ENCODE data around the gene CMC4.

The CMC4 gene, protein sequence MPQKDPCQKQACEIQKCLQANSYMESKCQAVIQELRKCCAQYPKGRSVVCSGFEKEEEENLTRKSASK

DNA sequence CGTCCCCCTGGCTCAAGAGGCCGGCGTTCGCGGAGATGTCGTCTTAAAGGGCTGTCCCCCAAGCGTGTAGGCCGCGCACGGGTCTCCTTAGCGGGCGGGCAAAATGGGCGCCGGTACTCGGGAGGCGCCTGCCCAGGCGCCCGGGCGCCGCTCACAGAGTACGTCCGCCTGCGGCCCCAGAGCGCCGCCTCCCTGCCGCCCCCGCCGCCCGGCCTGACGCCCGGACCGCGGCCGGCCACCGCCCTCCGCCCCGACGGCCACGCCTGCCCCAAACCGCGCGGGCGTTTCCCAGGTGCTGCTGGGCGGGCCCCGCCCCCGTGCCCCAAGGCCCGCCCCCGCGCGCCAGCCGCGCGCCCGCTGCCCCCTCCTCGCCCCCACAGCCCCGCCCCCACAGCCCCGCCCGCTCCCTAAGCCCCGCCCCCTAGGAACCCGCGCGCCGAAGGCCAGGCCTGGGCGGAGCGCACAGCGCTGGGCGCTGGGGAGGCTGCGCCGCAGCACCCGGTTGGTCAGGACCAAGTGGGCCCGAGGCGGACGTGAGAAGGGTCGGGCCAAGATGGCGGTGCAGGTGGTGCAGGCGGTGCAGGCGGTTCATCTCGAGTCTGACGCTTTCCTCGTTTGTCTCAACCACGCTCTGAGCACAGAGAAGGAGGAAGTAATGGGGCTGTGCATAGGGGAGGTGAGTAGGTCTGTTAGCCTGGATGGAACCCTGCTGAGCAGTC, at the start of gene CMC4, which contains the start of the genes BRCC3 and MTCP1:
Gene CMC4 (minus strand): TSS at position 162 of the 719 bp plus-strand sequence. CDS start 7,113 bp downstream, outside the sequence.
Gene BRCC3 (plus strand): TSS at position 534 of the 719 bp plus-strand sequence. CDS start 20 bp downstream, at position 554.
Gene MTCP1 (minus strand): TSS at position 162 of the 719 bp plus-strand sequence. CDS start 5,126 bp downstream, outside the sequence.
- DNase-seq (ENCODE audit: low read depth, low spot score): peak; percentile 44

DNA sequence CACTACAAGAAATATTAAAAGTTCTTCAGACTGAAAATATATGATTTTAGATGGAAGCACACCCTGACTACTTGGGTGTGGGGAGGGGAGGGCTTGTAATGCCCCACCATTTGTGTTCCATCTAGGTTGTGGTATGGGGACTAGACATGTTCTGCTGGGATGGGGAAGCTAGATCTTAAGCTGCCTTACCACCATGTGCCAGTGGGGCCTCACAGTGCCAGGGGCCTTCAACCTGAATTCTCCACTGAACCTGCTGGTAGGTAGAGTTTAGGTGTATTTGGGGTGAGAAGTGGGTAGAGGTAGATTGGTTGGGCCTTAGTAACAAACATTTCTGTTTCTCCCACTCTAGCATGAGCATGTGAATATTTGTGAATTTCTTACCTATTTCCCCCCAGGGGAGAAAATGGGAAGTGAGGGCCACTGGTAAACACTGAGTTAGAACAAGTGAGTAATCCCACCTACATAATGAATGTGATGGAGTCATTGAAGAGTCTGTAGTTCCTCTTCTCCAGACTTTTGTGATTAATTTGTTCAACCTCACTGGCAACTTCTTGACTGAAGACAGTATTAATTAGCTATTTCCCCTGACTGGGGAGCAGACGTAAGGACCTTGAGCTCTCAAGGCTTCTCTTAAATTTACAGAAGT, 44.4 kb upstream of the CMC4 start:
- no peak for DNase-seq (ENCODE audit: low read depth, low spot score)

DNA sequence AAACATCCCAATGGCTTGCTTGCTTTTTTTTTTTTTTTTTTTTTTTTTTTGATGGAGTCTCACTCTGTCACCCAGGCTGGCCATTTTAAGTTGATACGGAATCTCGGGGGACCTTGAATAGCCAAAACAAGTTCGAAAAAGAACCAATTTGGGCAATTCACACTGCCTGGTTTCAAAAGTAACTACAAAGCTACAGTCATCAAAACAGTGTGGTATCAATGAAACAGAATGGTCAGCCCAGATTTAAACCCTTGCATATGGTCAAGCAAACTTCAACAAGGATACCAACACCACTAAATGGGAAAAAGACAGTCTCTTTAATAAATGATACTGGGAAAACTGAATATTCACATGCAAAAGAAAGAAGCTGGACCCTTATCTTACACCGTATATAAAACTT, 42.2 kb upstream of the CMC4 start:
- DNase-seq (ENCODE audit: low read depth, low spot score): no peak

DNA sequence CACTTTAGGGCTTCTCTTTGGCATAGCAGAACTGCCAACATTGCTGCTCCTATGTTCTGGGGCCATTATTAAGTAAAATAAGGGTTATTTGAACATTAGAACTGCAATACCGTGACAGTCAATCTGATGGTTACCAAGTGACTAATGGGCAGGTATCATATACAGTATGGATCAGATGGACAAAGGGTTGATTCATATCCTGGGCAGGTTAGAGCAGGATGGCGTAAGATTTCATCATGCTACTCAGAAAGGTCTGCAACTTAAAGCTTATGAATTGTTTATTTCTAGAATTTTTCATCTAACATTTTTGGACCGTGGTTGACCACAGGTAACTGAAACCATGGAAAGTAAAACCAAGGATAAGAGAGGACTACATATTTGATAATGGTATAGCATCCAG, 41.2 kb upstream of the CMC4 start:
- no peak for DNase-seq (ENCODE audit: low read depth, low spot score)

DNA sequence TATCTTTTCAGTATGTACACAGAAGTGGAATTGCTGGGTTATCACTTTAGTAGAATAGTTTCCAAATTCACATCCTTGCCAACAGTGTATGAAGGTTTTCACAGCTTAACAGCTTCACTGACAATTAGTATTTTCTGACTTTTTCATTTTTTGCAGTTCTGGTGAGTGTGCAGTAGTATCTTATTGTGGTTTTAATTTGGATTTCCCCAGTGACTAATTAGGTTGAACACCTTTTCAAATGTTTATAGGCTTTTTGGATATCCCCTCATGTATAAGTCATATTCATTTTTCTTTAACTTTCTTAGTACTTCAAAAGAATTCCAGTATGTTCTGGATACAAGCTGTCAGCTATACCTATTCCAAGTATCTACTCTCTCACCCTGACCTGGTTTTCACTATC, 37.5 kb upstream of the CMC4 start:
- no peak for DNase-seq (ENCODE audit: low read depth, low spot score)

DNA sequence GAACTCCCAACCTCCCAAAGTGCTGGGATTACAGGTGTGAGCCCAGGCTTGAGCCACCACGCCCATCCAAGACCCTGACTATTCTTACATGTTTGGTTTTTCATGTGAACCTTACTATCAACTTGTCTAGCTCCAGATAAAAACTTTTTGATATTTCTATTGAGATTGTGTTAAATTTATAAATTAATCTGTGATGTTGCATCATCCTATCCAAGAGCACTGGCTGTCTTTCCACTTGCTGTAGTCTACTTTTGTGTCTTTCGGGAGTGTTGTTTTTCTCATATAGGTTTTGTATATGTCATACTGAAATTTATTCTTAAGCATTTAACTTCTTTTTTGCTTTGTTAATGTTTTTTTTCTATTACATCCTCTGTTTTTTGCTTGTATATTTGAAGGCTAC, 35.0 kb upstream of the CMC4 start:
- no peak for DNase-seq (ENCODE audit: low read depth, low spot score)

DNA sequence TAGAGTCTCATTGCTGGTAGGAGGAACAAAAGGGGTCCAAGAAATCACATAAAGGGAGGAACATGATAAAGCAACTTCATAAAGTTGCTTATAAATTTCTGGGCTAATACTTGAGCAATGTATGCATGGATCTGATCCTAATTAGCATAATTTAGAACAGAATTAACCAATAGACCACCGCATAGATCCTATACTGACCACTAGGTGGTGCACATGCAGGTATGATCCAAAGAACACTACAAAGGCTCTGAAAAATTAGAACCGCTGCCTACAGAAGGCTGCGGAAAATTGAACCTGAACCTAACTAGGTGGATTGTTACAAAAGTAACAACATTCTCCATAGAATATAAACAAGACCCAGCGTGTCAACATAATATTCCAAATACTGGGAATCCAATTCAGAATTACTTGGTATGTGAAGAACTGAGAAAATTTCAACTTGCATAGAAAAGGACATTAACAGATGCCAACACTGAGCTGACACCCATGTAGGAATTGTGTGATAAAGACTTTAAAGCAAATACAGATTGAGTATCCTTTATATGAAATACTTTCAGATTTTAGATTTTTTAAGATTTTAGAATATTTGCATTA, 23.6 kb upstream of the CMC4 start:
- DNase-seq (ENCODE audit: low read depth, low spot score): peak; percentile 9

DNA sequence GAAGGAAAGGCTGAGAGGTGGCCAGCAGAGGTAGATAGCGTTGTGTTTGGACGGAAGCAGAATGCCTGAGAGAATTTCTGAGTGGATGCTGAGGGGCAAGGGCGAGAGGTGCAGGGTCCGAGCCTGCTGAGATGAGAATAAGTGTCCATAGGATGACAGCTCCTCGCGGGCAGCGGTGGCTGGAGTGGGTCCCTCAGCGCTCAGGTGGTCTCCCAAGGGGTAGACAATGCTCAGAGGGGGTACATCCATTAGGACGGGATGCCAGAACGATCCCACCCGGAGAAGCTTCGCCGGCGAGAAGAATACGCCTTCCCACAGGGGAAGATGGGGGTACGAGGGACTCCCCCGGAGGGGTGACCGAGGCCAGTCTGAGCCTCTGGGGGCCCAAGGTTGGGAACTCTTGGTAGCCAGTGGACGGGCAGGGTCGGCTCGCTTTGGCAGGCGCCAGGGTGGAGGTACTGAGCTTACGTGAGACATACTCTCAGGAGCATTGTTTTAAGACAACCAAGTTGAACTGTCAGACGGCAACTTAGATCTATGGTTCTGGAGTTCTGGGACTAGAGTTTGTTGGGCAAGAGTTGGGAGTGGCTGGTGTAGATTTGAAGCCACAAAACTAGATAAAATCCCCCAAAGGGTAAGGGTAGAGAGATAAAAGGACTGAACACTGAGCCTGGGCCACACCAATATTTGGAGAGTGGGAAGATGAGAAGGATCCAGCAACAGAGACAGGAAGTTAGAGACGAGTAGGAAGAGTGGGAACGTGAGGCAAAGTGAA, 16.2 kb upstream of the CMC4 start:
- no peak for DNase-seq (ENCODE audit: low read depth, low spot score)

DNA sequence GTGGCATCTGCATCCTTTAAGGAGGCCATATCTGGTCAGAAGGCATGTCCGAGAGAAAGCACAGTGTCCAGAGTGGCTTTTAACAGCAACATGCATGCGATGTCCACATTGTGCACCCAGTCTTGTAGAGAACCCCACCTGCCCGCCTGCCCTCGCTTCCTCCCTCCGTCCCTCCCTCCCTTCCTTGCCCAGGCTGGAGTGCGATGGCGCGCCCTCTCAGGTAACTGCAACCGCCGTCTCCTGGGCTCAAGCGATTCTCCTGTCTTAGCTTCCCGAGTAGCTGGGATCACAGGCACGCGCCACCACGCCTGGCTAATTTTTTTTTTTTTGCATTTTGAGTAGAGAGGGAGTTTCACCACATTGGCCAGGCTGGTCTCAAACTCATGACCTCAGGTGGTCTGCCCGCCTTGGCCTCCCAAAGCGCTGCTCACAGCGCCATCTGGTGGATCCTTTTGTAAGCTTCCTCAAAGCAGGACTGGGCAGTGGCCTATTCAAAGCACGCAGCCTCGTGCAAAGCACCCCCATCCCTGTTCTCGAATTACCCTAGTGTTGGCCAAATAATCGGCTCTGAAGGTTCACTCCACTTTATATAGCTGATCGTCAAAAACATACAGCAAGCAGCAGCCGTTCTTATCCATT, 15.4 kb upstream of the CMC4 start:
- DNase-seq (ENCODE audit: low read depth, low spot score): peak; percentile 14

DNA sequence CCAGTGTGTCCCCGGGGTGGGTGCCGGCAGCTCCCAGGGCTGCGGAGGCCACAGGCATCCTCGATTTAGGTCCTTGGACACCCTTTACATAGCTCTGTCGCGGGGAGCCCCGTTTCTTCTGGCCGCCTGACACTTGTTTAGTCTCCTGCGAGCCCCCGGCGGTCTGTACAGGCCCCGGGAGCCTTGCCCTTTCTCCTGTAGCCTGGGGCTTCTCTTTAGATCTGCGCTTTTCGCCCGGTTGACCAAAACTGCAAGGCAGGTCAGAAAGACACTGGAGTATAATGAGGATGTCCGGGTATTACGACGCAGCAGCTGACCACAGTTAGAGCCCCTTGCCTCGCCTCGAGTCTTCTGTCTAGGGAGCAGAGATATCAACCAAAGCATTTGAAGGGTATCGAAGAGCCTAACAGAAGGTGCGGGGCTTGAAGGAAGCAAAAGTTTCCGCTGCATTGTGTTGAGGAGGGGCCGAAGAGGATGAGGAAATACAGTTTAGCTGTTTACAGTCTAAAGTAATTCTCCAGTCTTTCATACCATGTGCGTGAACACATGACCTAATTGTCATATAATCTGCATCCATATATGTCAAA, 851 bp upstream of the CMC4 start:
- no peak for DNase-seq (ENCODE audit: low read depth, low spot score)

DNA sequence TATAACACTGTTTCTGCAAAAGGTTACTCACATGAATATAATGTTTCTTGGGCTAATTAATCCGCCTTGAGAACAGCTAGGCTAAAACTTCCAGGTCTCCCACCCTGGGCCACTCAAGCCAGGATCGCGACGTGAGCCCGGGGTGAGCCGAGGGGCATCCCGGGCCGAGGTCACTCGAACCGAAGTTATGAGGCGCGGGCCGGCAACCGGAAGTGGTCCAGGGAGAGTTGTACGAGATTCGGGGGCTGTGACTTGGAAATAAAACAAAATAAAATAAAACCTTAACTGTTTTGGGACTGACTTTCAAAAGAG, 317 bp downstream of the CMC4 start:
- DNase-seq (ENCODE audit: low read depth, low spot score): no peak

DNA sequence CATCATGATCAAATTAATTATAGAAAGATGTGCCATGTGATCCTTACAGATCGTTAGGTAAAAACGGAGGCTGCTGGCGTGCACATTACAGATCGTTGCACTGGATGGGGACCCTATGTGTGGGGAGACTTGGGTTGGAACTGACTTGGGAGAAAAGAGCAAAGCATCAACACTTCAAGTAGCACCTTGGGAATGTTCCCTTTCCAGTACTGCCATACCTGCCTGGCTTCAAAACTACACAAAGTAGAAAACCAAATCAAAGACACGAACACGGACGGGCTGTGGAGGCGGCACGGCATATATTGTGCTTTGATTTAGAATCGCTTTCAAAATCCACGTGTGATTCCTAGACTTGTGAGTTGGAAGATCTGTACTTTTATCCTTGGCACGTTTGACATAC, 898 bp downstream of the CMC4 start:
- DNase-seq (ENCODE audit: low read depth, low spot score): no peak

DNA sequence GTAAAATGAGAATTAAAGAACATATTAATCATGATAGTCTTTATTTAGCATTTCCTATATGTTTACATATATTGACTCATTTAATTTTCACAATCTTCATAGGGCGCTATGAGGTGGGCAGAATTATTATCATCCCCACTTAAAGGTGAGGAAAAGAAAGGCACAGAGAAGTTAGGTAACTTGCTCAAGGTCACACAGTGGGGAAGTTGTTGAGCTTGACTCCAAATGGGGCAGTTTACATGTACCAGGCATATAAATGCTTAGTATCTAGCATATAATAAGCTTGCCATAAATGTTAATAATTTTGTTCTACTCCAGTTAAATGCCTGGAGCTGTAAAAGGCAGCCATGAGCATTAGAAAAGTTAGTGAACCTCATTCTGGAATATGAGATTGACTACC, 1.5 kb downstream of the CMC4 start:
- no peak for DNase-seq (ENCODE audit: low read depth, low spot score)

DNA sequence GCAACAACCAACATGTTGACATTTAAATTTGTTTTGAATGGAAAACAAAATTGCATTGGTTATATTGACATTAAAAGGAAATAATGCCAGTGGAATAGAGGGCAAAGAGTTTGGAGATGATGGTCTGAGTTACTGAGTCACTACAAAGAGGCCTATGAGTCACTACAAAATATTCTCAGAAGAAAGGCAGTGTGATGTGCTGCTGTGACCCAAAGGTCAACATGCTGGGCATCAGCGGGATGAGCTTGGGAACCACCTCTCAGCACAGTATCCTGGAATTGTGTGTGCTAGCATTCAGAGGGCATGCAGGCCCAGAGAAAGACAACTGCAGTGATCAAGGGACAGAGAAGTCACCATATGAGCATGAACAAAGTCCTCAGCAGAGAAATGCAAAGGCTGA, 2.8 kb downstream of the CMC4 start:
- no peak for DNase-seq (ENCODE audit: low read depth, low spot score)

DNA sequence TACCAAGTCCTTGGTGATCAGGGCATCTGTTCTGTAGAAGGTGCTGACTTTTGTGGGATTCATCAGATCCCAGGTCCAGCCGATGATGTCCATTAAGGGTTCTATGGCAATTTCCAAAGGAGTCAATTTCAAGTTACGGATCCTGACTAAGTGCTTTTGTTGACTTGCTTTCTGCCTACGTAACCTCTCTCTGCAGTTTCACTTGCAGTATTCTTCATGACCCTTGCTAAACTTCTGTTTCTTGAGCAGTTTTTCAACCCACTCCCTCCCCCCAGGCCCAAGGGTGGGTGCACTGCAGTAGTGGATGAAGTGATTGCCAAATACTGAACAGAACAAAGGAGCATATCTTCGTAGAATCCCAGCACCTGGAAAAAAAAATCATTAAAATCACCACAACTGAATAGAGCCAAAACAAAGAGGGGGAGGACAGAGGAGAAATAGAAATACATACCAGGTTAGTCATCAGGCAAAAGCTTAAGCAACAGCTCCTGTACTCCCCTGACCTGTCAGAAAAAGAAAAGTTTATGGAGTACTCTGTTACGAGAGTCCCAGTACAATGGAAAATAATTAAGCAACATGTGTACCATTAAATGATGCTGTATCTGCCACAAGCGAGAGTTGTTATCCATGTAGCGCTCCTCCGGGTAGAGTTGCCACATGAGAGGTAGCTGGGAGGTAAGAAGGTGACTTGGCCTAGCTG, 5.8 kb downstream of the CMC4 start:
- DNase-seq (ENCODE audit: low read depth, low spot score): no peak

DNA sequence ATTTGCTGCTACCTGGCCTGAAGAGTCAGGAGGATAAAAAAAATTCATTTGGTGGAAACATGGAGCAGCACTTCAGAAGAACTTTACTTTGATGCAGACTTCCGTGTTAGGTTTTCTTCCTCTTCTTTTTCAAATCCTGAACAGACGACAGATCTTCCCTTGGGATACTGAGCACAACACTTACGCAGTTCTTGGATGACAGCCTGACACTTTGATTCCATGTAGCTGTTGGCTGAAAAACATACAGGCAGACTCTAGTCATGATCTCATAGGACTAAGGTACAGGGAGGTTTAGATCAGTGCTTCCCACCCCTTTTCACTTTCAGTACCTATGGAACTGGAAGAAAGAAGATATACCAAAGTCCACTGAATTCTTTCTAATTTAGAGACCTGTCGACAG, 9.2 kb downstream of the CMC4 start:
- no peak for DNase-seq (ENCODE audit: low read depth, low spot score)

DNA sequence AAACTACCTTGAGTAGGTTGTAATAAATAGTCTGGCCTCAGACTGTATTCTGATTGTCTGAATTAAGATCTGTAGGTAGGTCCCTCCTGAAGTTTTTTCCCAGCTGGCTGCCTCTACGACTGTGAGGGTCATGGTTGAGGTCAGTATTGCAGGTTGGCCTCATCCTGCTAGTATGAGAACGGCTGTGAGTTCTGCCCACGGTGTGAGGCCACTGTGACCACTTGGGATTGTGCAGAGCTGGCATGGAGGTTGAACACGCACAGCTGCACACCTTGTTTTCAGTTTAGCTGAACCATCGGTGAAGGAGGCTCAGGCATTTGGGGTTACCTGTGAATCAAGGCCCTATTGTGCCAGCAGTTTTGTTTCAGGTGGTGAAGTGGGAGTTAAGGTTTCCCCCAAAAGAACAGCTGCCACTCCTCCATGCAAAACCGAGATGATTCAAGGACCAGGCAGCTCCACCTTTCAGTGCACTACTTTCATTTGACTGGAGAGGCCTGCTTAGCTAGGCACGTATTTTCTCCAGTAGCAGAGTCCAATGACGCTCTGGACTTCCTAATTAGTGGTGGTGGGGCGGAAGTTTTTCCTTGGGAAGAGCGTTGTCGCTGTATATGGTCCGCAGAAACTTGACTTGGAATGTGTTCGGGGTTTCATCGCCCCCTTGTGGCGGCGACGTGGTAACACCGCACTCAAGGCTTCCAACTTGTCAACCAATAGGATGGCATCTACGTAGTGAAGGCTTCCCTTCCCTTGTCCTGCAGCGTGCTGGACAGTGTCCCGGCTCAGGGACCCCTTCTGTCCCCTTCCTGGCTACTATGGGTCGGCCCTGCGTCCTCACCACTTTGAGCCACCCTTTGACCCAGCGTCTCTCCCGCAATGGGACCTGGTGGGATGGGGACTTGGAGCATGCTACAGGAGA, 13.8 kb downstream of the CMC4 start:
- DNase-seq (ENCODE audit: low read depth, low spot score): peak; percentile 11

DNA sequence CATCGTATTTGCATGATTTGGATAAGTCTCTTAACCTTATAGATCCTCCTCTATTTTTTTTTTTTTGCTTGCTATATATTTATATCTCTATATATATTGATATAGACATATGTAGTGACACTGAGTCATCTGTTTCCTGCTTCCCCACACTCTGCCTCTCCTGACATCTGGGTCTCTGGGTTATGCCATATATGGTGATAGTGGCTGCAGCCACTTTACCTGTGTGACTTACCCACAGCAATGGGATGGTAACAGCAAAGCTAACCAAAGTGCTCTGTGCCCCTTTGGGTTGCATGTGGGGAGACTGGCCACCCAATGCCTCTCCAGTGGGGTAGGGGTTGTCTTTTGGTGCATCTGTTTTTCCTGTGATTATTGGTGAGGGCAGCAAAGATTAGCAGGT, 14.5 kb downstream of the CMC4 start:
- DNase-seq (ENCODE audit: low read depth, low spot score): no peak

DNA sequence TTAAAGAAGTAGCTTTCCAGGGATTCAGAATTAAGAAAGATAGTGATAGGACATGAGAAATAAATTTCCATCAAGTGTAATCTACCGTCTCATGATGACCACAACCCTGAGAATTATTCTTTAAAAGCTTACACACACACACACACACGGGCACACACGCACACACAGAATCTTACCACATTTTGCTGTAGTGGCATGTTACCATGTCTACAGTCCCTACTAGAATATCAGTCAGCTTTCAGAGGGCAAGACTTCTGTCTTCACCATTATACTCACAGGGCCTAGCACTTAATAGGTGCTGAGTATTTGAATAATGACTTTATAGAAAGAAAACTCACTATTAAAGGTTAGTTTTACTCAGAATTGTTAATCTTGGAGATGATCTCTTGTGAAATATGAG, 15.4 kb downstream of the CMC4 start:
- no peak for DNase-seq (ENCODE audit: low read depth, low spot score)

DNA sequence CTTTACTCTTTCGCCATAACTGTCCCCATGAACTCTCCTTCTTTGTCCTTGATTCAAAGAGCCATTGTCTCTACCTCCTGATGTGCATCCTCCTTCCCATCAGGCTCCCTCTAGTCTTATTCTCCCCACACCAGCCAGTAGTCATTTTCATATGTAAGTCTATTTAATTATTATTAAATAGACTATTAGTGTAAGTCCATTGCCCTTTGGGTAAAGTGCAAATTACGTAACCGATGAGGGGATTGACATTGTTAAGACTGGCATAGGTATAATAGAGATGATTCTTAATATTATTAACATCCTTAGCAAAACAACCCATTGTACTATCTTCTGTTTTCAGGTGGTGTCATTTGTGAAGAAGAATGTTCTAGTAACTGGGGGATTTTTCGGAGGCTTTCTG, 16.7 kb downstream of the CMC4 start:
- DNase-seq (ENCODE audit: low read depth, low spot score): no peak
